ENCODE measurements around the gene TRAPPC10.
"Not testable (repeated sequence)": the region's sequence is repeated elsewhere in the genome, so short reads cannot be mapped to it uniquely, and the experiment has no call there.

Gene TRAPPC10

GRCh38 chr21:44155994-44156380 is 143.9 kb downstream of the TRAPPC10 start:
- not testable (repeated sequence) for DNase-seq

Measured in stimulated activated CD4-positive, alpha-beta T cell treated with anti-CD3 and anti-CD28 coated beads, Interleukin-12 subunit alpha, Interleukin-12 subunit beta, amount 100 ng/mL, for 4 hours (primary cell).